Measurements from ENCODE around the gene NSMCE1.
"Not testable (repeated sequence)": the region's sequence is repeated elsewhere in the genome, so short reads cannot be mapped to it uniquely, and the experiment has no call there.

Gene NSMCE1

GRCh38 chr16:27272697-27273096 lies 4.1 kb upstream of the NSMCE1 start:
- not testable (repeated sequence) for FAIRE-seq

GRCh38 chr16:27272076-27272475 lies 3.5 kb upstream of the NSMCE1 start:
- FAIRE-seq: no peak

More at GRCh38 chr16:27272697-27273096, 4.1 kb upstream of the NSMCE1 start:
- not testable (repeated sequence) for DNase-seq (ENCODE audit: low spot score)

GRCh38 chr16:27270349-27270748 lies 1.8 kb upstream of the NSMCE1 start:
- no peak for FAIRE-seq
- no peak for DNase-seq (ENCODE audit: low spot score)

More at GRCh38 chr16:27272076-27272475, 3.5 kb upstream of the NSMCE1 start:
- DNase-seq (ENCODE audit: low spot score): no peak

GRCh38 chr16:27269300-27270150 lies 953 bp upstream of the NSMCE1 start:
- FAIRE-seq (no peak), DNase-seq (ENCODE audit: low spot score) (no peak)

GRCh38 chr16:27267037-27267677 lies 1.4 kb downstream of the NSMCE1 start:
- DNase-seq (ENCODE audit: low spot score) (no peak), FAIRE-seq (no peak)

- no peak for DNase-seq (ENCODE audit: low spot score)
- FAIRE-seq: no peak
These were observed 2.6 kb downstream of the NSMCE1 start for GRCh38 chr16:27265982-27266381.

GRCh38 chr16:27264151-27264550 lies 4.4 kb downstream of the NSMCE1 start:
- peak; percentile 26 for FAIRE-seq

GRCh38 chr16:27262904-27263423 lies 5.6 kb downstream of the NSMCE1 start:
- DNase-seq (ENCODE audit: low spot score); FAIRE-seq: not testable (repeated sequence)

More at GRCh38 chr16:27264151-27264550, 4.4 kb downstream of the NSMCE1 start:
- peak; percentile 38 for DNase-seq (ENCODE audit: low spot score)

GRCh38 chr16:27259710-27260109 lies 8.9 kb downstream of the NSMCE1 start:
- DNase-seq (ENCODE audit: low spot score): no peak
- no peak for FAIRE-seq

- FAIRE-seq (no peak), DNase-seq (ENCODE audit: low spot score) (no peak)
These were observed 10.3 kb downstream of the NSMCE1 start for GRCh38 chr16:27258241-27258734.

GRCh38 chr16:27257271-27257670 lies 11.3 kb downstream of the NSMCE1 start:
- FAIRE-seq: no peak
- DNase-seq (ENCODE audit: low spot score): no peak

GRCh38 chr16:27256861-27257260 lies 11.7 kb downstream of the NSMCE1 start:
- DNase-seq (ENCODE audit: low spot score) (no peak), FAIRE-seq (no peak)

- no peak for FAIRE-seq
These were observed 14.2 kb downstream of the NSMCE1 start for GRCh38 chr16:27254262-27254811.

GRCh38 chr16:27253526-27253930 lies 15.0 kb downstream of the NSMCE1 start:
- FAIRE-seq: peak; percentile 93
- peak; percentile 78 for DNase-seq (ENCODE audit: low spot score)

More at GRCh38 chr16:27254262-27254811, 14.2 kb downstream of the NSMCE1 start:
- no peak for DNase-seq (ENCODE audit: low spot score)

GRCh38 chr16:27252206-27252585 lies 16.4 kb downstream of the NSMCE1 start:
- no peak for FAIRE-seq
- no peak for DNase-seq (ENCODE audit: low spot score)

- DNase-seq (ENCODE audit: low spot score) (no peak), FAIRE-seq (no peak)
These were observed 16.9 kb downstream of the NSMCE1 start for GRCh38 chr16:27251541-27252205.

GRCh38 chr16:27248886-27249285 lies 19.7 kb downstream of the NSMCE1 start:
- not testable (repeated sequence) for DNase-seq (ENCODE audit: low spot score); FAIRE-seq

- no peak for DNase-seq (ENCODE audit: low spot score)
- no peak for FAIRE-seq
These were observed 20.5 kb downstream of the NSMCE1 start for GRCh38 chr16:27248036-27248435.

- DNase-seq (ENCODE audit: low spot score); FAIRE-seq: not testable (repeated sequence)
These were observed 21.5 kb downstream of the NSMCE1 start for GRCh38 chr16:27247076-27247475.

- no peak for DNase-seq (ENCODE audit: low spot score)
- no peak for FAIRE-seq
These were observed 22.1 kb downstream of the NSMCE1 start for GRCh38 chr16:27246439-27246838.

Data from RCC 7860 (cell line).